Cortex of kidney (tissue), 1 donor: Measurements from ENCODE around the gene FKBP10.
A peak's percentile ranks its signal among the peaks of the same experiment; 100 is the strongest.

Source experiments
- DNase-seq: peaks from one replicate; lab custom pipeline; 2025; lab: John Stamatoyannopoulos, UW

FKBP10 gene

GRCh38 chr17:41784207-41784744 lies 28.5 kb upstream of the FKBP10 start:
- DNase-seq, result no peak

- DNase-seq, result no peak
Measured at GRCh38 chr17:41785091-41785858, 27.5 kb upstream of the FKBP10 start.

GRCh38 chr17:41785859-41786226 lies 27.0 kb upstream of the FKBP10 start:
- no peak for DNase-seq

- peak; percentile 95 for DNase-seq
Measured at GRCh38 chr17:41786227-41787020, 26.4 kb upstream of the FKBP10 start, which contains the start of gene JUP. Gene JUP, minus strand, starts transcription at chr17:41786711. Its CDS starts 14,857 bp downstream, at chr17:41771854.

GRCh38 chr17:41787021-41787418 lies 25.8 kb upstream of the FKBP10 start:
- no peak for DNase-seq

- DNase-seq, result no peak
Measured at GRCh38 chr17:41792845-41793783, 19.7 kb upstream of the FKBP10 start.

GRCh38 chr17:41793784-41794539 lies 18.8 kb upstream of the FKBP10 start:
- DNase-seq, result no peak

- DNase-seq, result no peak
Measured at GRCh38 chr17:41794540-41794975, 18.2 kb upstream of the FKBP10 start.

GRCh38 chr17:41796121-41796895 lies 16.5 kb upstream of the FKBP10 start:
- no peak for DNase-seq

- DNase-seq, result no peak
Measured at GRCh38 chr17:41797377-41797776, 15.4 kb upstream of the FKBP10 start.

GRCh38 chr17:41799366-41799765 lies 13.4 kb upstream of the FKBP10 start:
- DNase-seq, result no peak

GRCh38 chr17:41800601-41801373 lies 12.0 kb upstream of the FKBP10 start:
- DNase-seq, result no peak

- no peak for DNase-seq
Measured at GRCh38 chr17:41801374-41802271, 11.2 kb upstream of the FKBP10 start.

- no peak for DNase-seq
Measured at GRCh38 chr17:41803049-41804020, 9.5 kb upstream of the FKBP10 start.

- DNase-seq, result no peak
Measured at GRCh38 chr17:41806685-41807445, 5.9 kb upstream of the FKBP10 start.
